ENCODE results near the gene B4GAT1.
A peak's percentile ranks its signal among the peaks of the same experiment; 100 is the strongest.
"Not testable (repeated sequence)": the region's sequence is repeated elsewhere in the genome, so short reads cannot be mapped to it uniquely, and the experiment has no call there.

Gene B4GAT1

DNA sequence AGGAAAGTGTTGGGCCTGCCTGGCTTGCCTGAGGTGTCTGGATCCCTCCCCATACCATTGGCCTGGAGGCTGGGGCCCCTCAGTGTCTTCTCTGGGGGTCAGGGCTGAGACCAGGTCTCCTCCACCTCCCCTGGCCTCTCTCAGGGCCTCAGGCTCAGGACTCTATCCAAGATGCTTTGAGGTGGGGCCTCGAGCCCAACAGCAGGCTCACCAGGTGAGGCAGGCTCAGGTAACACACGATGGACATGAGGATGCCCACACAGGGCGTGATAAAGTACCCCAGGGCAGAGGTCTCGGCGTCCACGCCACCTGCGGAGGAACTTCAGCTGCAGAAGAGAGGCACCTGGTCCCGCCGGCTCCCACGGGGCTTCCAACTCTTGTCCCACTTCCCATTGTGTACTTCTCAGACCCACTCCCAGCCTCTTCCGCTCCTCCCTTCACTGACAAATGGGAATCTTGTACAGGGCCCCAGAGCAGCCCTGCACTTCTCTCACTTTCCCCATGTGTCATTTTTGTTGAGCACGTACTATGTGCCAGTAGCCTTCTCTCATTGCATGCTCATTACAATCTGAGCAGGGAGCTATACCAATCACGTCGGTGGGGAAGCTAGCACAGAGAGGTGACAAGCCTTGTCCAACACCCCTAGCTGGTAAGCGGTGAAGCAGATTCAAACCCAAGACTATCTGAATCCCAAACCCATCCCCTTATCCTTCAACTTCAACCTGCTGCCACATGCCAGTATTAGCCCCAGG lies 20.3 kb upstream of the B4GAT1 start:
- no peak for FAIRE-seq
- no peak for TF ChIP-seq POLR2A (IDR thresholded peaks at IDR 0.05; ENCODE audit: low read depth, low read length)

DNA sequence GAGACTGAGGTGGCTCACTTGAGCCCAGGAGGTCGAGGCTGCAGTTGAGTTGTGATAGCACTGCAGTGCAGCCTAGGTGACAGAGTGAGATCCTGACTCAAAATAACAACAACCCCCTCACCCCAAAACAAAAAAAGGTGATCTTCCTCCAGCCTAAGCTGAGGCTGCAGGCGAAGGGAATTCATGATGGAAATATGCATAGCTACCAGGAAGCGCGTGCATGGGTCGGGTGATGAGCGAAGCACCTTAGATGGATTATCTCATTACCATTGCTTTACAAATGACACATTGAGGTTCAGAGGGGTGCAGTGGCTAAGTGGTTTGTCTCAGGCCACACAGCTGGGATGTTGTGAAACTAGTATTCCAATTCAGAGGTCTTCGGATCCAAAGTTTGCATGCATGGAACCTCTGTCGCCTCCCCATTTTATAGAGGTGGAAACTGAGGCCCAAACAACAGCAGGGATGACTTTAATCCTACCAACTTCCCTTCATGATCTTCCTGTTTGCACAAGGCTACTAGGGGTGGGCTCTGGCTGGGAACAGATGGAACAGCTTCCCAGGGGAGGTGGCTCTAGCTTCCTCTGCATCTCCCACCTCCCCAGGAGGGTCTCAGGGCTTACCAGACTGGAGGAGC lies 19.5 kb upstream of the B4GAT1 start:
- TF ChIP-seq POLR2A (IDR thresholded peaks at IDR 0.05; ENCODE audit: low read depth, low read length), result no peak
- DNase-seq (ENCODE audit: insufficient read length, low spot score), result no peak
- FAIRE-seq, result no peak

More for the DNA sequence above, 20.3 kb upstream of the B4GAT1 start:
- no peak for DNase-seq (ENCODE audit: insufficient read length, low spot score)

DNA sequence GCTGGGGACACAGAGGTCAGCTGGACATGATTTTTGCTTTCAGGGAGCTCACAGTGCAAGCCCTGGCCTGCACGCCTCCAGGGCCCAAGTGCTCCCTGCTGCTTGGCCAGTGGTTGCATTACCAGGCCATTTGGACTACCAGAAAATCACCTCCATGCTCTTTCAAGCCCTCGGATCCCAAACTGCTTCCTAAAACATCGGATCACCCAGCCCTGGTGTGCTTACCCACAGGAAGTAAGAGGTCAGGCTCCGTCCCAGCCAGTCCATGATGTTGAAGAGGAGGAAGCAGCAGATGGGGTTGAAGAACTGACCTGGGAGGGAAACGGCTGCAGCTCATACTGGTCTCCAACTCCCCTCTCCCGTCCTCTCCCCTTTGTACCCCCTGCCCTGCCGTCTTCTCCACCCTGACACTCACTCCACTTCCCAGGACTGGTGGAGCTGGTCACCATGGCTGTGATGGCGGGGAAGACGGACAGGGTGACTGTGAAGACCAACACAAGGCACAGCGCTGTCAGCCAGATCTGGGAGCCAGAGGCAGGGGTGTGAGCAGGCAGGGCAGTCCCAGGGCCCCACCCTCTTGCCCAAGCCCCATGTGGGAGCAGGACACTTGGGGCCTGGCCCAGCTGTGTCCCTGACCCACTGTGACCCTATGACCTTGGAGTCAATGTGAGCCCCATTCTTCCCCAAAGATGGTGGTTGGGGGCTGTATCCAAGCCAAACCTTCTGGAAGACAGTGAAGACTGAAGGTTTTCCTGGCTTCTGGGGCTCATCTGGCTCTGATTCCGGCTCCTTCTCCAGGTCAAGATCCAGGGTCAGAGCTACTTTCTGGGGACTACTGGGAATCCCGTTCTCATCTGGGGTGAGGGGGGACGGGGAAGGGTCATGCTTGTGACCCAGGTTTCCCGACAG lies 18.5 kb upstream of the B4GAT1 start:
- FAIRE-seq (no peak), DNase-seq (ENCODE audit: insufficient read length, low spot score) (no peak)
- no peak for TF ChIP-seq POLR2A (IDR thresholded peaks at IDR 0.05; ENCODE audit: low read depth, low read length)

DNA sequence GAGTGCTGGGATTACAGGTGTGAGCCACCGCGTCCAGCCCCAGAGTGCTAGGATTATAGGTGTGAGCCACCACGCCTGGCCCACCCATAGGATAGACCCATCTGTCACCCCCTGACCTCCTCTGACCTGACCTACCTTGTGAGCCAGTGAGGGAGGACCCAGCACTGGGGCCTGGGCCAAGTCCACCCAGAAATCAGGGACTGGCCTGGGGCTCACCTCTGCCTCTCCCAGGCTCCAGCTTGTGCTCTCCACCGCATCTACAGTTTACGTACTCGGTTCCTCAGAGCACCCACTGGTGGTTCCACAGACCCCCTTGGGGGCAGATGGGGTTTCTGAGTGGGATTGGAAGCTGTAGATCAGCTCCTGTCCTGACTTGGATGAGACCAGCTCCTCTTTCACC lies 17.7 kb upstream of the B4GAT1 start:
- TF ChIP-seq POLR2A (IDR thresholded peaks at IDR 0.05; ENCODE audit: low read depth, low read length), result no peak
- no peak for DNase-seq (ENCODE audit: insufficient read length, low spot score)
- FAIRE-seq, result no peak

DNA sequence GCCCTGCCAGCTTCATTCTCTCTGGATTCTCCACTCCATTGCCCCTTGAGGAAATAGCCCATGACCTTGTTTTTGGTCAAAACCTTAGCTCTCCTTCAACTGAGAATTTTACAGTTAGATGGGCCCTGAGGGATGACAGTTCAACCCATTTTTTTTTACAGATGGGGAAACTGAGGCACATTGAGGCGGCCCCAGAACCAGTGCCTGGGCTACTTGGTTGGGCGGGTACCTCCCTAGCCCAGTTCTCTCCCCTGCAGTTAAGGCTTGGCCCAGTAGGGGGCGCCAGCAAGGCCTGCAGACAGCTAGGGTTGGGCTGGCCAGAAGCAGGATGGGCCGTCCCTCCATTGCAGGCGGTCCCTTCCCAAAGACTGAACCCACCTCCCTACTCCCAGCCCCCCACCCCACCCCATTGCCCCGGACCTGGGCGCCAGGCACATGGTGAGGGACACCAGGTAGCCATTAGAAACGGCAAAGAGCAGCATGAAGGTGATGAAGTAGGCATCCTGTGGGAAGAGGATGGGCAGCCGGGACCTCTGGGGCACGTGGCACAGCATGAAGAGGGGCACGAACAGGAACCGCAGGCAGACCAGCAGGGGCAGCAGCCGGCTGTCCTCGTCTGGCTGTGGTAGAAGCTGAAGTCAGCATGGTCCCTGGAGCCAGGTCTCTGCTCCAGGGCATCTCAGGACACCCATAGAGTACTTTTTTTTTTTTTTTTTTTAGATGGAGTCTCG lies 16.5 kb upstream of the B4GAT1 start:
- FAIRE-seq (no peak), DNase-seq (ENCODE audit: insufficient read length, low spot score) (peak; percentile 70)
- TF ChIP-seq POLR2A (IDR thresholded peaks at IDR 0.05; ENCODE audit: low read depth, low read length), result no peak

DNA sequence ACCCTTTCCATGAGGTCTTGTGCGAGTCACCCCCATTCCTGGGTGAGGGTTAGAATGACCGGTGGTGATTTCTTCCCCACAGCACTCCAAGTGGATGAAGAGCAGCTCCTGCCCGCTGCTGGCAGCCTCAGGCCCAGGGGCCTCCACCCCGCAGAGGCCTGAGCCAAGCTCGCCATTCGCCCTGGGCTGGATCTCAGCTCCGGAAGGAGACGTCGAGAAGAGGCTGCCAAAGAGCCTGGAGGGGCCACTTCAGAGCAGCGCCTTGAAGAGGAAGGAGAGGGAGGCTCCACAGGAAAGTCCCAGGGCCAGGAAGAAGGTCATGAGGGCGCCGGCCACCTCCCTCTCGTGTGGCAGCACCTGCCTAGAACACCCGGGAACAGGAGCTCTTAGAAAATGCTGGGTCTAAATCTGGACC lies 15.8 kb upstream of the B4GAT1 start:
- no peak for FAIRE-seq

DNA sequence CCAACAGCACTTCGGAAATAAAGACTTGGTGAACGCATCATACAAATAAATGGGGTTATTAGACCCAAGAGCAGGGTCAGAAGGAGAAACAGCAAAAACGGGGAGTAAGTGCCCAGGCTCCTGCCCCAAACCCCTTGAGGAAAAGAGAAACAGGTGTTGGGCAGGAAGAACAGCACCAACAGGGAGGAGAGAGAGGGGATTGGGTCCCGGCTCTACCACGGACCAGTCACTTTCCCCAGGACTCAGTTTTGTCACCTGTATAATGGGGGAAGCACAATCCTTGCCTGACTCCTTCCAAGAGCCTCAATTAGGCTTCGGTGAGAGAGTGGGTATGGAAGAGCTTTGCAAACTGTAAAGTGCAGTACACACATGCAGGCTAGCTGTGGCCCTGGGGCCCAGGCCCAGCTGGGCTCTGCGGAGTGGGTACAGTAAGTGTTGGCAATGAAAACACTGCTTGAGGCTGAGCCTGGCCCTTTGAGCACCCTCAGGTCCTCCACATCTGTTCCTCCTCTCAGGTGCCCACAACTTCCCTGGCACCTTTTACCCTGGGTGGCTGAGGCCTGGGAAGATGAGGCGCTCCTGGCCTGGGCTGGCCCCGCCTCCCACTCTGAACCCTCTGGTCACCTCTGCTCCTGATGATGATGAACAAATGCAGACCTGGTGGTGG lies 15.2 kb upstream of the B4GAT1 start:
- FAIRE-seq, result no peak
- TF ChIP-seq POLR2A (IDR thresholded peaks at IDR 0.05; ENCODE audit: low read depth, low read length), result no peak
- no peak for DNase-seq (ENCODE audit: insufficient read length, low spot score)

More for the DNA sequence above, 15.8 kb upstream of the B4GAT1 start:
- no peak for TF ChIP-seq POLR2A (IDR thresholded peaks at IDR 0.05; ENCODE audit: low read depth, low read length)
- no peak for DNase-seq (ENCODE audit: insufficient read length, low spot score)

DNA sequence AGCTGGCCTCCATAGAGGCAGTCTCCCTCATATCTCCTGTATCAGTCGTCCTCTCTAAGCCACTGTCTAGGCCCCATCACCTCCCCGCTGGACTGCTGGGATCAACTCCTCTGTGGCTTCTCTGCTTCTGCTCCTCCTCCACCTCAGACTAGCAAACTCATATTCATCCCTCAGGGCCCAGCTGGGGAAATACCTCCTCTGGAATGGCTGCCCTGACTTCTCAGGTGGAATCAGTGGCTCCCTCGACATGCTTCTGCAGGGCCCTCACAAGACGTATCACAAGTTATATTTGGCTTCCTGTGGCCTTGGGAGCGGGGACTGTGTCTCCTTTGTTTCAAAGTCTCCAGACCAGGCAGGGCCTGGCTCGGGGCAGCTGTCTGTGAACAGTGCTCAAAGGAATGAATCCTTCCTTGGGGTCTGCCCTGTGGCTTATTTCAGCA lies 14.1 kb upstream of the B4GAT1 start:
- TF ChIP-seq POLR2A (IDR thresholded peaks at IDR 0.05; ENCODE audit: low read depth, low read length), result no peak
- DNase-seq (ENCODE audit: insufficient read length, low spot score) (no peak), FAIRE-seq (no peak)

DNA sequence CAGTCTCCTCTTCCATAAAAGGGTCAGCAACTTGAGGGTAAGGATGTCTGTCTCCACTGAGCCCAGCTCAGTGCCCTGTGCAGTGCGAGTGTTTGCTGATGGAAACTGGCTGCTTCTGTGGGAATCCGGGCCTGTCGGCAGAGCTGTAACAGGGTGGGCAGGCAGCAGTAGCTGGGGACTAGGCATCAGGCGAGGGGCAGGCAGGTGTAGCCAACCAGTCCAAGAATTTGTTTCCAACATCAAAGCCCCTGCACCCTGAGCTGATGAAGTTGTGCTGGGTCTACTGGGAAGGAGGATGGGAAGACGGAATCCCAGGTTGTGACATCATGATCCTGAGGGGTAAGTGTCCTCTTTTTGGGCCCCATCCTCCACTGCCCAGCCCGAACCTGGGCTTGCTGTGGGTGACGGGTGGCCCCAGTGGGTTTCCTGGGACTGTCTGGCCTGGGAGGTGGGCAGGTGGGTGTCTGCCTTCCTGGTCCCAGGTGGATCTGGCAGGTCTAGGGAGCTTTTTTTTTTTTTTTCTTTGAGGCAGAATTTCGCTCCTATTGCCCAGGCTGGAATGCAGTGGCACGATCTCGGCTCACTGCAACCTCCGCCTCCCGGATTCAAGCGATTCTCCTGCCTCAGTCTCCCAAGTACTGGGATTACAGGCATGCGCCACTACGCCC lies 13.1 kb upstream of the B4GAT1 start:
- DNase-seq (ENCODE audit: insufficient read length, low spot score), result no peak
- no peak for FAIRE-seq
- no peak for TF ChIP-seq POLR2A (IDR thresholded peaks at IDR 0.05; ENCODE audit: low read depth, low read length)

DNA sequence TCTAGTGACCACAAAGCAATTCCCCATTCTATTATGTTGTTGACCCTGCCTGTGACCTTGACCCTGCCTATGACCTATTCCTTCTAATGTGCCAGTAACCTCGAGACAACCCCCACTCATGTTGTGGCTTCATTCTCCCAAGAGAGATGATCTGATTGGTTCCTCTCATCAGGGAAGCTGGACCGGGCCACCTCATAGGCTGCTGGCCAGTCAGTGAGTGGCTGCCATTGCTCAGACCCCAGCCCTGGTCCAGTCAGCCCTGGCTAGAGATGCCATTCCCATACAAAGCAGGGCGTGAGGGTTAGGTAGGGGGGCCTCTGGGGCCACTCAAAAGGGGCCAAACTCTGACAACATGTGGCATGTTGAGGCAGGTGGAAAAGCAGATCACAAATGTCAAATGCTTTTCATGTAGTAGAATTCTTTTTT lies 12.2 kb upstream of the B4GAT1 start:
- FAIRE-seq, result no peak
- no peak for DNase-seq (ENCODE audit: insufficient read length, low spot score)
- no peak for TF ChIP-seq POLR2A (IDR thresholded peaks at IDR 0.05; ENCODE audit: low read depth, low read length)

DNA sequence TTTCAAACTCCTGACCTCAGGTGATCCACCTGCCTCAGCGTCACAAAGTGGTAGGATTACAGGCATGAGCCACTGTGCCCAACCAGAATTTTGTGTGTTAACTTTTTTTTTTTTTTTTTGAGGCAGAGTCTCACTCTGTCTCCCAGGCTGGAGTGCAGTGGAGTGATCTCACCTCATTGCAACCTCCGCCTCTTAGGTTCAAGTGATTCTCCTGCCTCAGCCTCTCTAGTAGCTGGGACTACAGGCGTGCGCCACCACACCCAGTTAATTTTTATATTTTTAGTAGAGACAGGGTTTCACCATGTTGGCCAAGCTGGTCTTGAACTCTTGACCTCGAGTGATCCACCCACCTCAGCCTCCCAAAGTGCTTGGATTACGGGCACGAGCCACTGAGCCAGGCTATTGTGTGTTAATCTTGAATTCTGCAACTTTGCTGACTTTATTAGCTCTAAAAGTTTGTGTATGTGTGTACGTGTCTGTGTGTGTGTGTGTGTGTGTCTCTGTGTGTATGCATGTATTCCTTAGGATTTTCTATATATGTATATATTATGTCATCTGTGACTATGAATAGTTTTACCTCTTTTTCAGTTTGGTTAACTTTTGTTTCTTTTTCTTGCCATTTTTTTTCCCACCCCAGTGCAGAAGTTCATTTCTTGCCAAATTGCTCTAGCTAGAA lies 3.3 kb upstream of the B4GAT1 start:
- not testable (repeated sequence) for DNase-seq (ENCODE audit: insufficient read length, low spot score); FAIRE-seq

DNA sequence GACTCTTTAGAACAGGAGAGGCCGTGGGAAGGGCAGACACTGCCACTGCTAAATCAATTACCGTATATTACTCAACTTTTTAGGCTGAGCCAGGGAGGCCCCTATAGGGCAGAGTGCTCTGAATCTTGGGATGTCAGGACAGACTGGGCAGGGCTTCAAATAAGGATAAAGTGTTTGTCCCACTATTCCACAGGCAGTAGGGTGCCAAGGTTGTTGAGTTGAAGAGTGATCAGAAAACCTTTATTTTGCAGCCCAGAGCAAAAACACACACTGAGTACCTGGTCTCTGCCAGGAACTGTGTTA lies 1.6 kb upstream of the B4GAT1 start:
- TF ChIP-seq POLR2A (IDR thresholded peaks at IDR 0.05; ENCODE audit: low read depth, low read length), result no peak
- DNase-seq (ENCODE audit: insufficient read length, low spot score) (no peak), FAIRE-seq (no peak)

All from H54 (cell line).